GM12873 (cell line): ENCODE measurements around the gene FHOD3.
A peak's percentile ranks its signal among the peaks of the same experiment; 100 is the strongest.

Experiments used
- CTCF ChIP-seq: IDR thresholded peaks from 2 replicates; pipeline ENCODE4 v1.5.1; 2012; ENCODE audit warnings: low read depth, mild to moderate bottlenecking, moderate library complexity, low read length, control low read depth; ENCODE audit not compliant: insufficient read depth; ENCODE audit errors: missing control alignments

Gene FHOD3

DNA sequence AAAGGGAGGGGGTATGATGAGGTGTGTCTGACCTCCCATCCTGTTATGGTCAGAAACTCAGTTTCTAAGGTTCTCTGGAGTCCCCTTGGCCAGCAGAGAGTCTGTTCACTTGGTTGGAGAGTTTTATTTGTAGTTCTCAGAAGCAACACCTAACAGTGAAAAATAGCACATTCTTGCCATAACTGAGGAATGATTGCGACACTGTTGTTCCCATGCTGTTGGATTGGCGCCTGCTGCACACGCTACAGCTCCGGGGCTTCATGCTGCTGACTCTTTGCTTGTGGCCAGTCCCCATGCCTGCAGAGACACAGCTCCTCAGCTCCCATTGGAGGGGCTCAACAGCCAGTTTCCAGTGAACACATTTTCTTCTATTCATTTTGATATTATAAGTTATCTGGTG is 489.2 kb downstream of the FHOD3 start:
- no peak for TF ChIP-seq CTCF

GRCh38 chr18:36792634-36793283 is 495.2 kb downstream of the FHOD3 start:
- TF ChIP-seq CTCF: no peak

DNA sequence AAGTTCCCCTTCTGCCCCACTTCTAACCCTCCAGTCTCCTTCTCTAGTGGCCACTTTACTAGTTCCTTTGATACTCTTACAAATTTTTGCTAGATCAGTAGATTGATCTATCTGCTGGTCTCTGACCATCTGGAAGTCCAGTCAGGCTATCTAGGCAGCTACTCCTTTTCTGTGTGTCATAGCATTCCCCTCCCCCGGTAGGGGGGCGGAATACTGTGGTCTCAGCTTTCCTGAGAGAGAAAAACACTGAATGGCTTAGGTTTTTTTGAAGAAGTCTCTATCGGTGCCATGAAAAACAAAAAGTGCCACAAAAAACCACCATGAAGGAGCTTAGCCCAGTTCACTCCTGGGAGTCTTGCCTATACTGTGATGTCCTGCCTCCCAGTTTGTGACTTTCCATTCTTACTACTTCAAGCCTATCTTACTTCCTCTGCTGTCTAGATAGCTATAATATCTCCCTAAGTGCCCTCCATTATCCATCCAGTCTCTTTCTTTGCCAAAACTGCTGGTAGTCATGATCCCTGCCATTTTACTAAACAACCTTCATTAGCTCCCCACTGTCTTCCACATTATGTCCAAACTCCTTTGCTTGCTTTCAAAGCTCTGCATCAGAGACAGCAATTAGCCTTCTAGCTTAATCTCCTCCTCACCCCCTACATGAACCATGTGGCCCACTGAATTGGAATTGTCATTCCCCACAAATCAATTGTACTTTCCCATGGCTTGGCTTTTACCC is 501.4 kb downstream of the FHOD3 start:
- no peak for TF ChIP-seq CTCF

GRCh38 chr18:36805105-36805504 is 507.6 kb downstream of the FHOD3 start:
- no peak for TF ChIP-seq CTCF

DNA sequence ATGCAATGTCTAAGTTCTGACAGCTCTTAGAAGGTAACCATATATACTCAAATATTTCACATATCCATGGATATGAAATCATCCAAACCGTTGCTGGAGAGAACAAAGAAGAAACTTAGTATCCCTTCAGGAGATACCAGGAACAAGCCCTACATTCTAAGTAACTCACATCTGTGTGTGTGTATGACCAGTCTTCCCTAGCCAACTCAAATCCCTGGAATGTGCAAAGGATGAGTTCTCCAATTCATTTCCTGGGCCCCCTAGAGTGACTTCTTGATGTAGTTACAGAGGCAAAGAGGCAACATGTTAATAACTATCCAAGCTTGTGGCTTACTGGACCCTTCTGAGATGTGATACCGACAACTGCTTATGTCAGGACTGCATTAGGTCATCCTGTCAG is 511.2 kb downstream of the FHOD3 start:
- TF ChIP-seq CTCF: no peak

DNA sequence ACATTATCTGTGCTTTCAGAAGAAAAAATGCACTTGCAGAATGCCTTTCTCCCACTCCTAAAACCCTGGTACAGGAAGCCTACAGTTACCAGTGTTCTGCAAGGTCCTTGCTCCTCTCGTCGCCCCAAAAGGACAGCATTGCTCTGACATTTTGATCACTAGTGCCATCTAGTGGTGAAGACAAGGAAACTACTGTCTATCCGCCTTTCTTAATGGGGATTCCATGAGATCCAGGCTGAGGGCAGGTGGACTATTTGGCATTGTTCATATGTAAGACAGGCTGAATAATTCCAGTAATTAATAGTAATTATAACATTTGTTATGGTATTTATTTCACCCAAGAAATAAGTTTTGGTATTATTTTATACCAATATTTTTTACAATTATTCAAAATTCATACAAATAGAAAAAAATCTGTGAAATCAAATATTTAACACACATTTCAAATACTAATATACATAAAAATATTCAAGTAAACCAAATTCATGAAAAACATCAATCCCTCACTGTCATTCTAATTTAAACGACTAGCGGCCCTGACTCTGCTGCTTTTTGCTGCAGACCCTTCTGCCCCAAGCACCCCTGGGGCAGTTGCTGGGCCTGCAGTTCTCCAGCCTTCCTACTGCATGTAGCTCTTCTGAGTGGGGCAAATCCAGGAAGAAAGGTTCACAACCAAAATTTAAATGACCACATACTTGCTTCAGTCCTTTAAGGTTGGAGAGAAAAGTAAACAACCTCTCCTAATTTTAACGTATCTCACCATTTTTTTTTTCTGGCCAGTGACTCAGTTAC is 512.3 kb downstream of the FHOD3 start:
- TF ChIP-seq CTCF: peak; percentile 83

GRCh38 chr18:36811430-36811829 is 513.9 kb downstream of the FHOD3 start:
- no peak for TF ChIP-seq CTCF
